ENCODE results near the gene SEMA4C. TPM values are rescaled to one million over a fixed set of nuclear protein-coding genes. Genes with fewer than 3 reads are reported as not detected.

SEMA4C gene
- total and polyA plus RNA-seq, 9 of the 15 experiments (the other 6 are each of a cell fraction or from before 2014, with no cell fraction given): 0.32 to 59.7 (median 23.9) TPM

- no peak for TF ChIP-seq SNRNP70 (optimal IDR thresholded peaks at IDR 0.05; ENCODE audit: low read depth, low read length)
- TF ChIP-seq NFIC (IDR thresholded peaks at IDR 0.05): peak; percentile 43
- TF ChIP-seq TAF15 (IDR thresholded peaks at IDR 0.05; ENCODE audit: low read depth, low read length): no peak
- TF ChIP-seq NCOR1 (IDR thresholded peaks at IDR 0.05): no peak
- TF ChIP-seq SLC30A9 (CRISPR knock-in tag; IDR thresholded peaks at IDR 0.05): no peak
- no peak for TF ChIP-seq SFPQ (IDR thresholded peaks at IDR 0.05; ENCODE audit: low read depth, low read length)
- TF ChIP-seq ZNF584 (CRISPR knock-in tag; IDR thresholded peaks at IDR 0.05; ENCODE audit: low read depth): no peak
- no peak for TF ChIP-seq ETS2 (tag; IDR thresholded peaks at IDR 0.05; ENCODE audit: borderline replicate concordance, poor library complexity, severe bottlenecking)
- TF ChIP-seq TEAD4 (IDR thresholded peaks at IDR 0.05; ENCODE audit: low read length): peak; percentile 14; the same call in 1 of the 2 replicates
- no peak for TF ChIP-seq TEAD4 (CRISPR knock-in tag; IDR thresholded peaks at IDR 0.05; ENCODE audit: borderline replicate concordance)
- TF ChIP-seq EHMT2 (IDR thresholded peaks at IDR 0.05): no peak
- TF ChIP-seq TRIM24 (IDR thresholded peaks at IDR 0.05): no peak
- no peak for TF ChIP-seq ZNF583 (CRISPR knock-in tag; IDR thresholded peaks at IDR 0.05)
- TF ChIP-seq NONO (IDR thresholded peaks at IDR 0.05; ENCODE audit: low read depth in 2 of 2, low read length in 1 of 2): 0 out of 4 replicates have a peak, but pooled peaks of 1 of the 2 experiments have one; percentile 43
- no peak for TF ChIP-seq MCM5 (IDR thresholded peaks at IDR 0.05; ENCODE audit: low read depth)
- TF ChIP-seq MEF2A (IDR thresholded peaks at IDR 0.05; ENCODE audit: control insufficient read depth, low read depth, low read length): no peak
- TF ChIP-seq EP400 (IDR thresholded peaks at IDR 0.05): peak; percentile 72; the same call in 1 of the 2 replicates
- peak; percentile 61; the same call in 1 of the 2 replicates for TF ChIP-seq ZBTB9 (CRISPR knock-in tag; IDR thresholded peaks at IDR 0.05)
- TF ChIP-seq BRD4 (IDR thresholded peaks at IDR 0.05): peak; percentile 91
- no peak for TF ChIP-seq ZNF586 (CRISPR knock-in tag; conservative IDR thresholded peaks at IDR 0.05)
- no peak for TF ChIP-seq MTA1 (IDR thresholded peaks at IDR 0.05; ENCODE audit: borderline replicate concordance)
- no peak for TF ChIP-seq ZNF436 (CRISPR knock-in tag; IDR thresholded peaks at IDR 0.05)
- no peak for TF ChIP-seq ZC3H11A (IDR thresholded peaks at IDR 0.05; ENCODE audit: low read depth, low read length)
- TF ChIP-seq SREBF2 (CRISPR knock-in tag; IDR thresholded peaks at IDR 0.05): no peak
- no peak for TF ChIP-seq ARID3B (CRISPR knock-in tag; IDR thresholded peaks at IDR 0.05; ENCODE audit: borderline replicate concordance)
- TF ChIP-seq ZBTB1 (CRISPR knock-in tag; IDR thresholded peaks at IDR 0.05; ENCODE audit: borderline replicate concordance, low read depth): no peak; the same call in 1 of the 2 replicates
These were observed 1.2 kb downstream of the SEMA4C start (continued) for GRCh38 chr2:96868555-96869280.
